Hematopoietic multipotent progenitor cell (in vitro differentiated cells): ENCODE measurements around the gene SERPINF2. TPM values are rescaled to one million over a fixed set of nuclear protein-coding genes. Genes with fewer than 3 reads are reported as not detected.
"Not testable (repeated sequence)": the region's sequence is repeated elsewhere in the genome, so short reads cannot be mapped to it uniquely, and the experiment has no call there.

ENCODE experiments used
- DNase-seq, 3 donors: peaks; one replicate each; pipeline ENCODE4 v3.0.0-alpha.2; 2011 to 2015; ENCODE audit warnings: low read depth in 2 of 3, low spot score in 2 of 3
- total RNA-seq: library from RNA; depleted of rRNA; stranded (reverse); fragments of >200 nt; gene quantifications from one replicate; pipeline ENCODE4 v1.2.3, GENCODE V29; 2012

The SERPINF2 gene
- total RNA-seq, 1 donor, result 4.6 TPM

- DNase-seq, result no peak
Measured at GRCh38 chr17:1733759-1734158, 8.9 kb upstream of the SERPINF2 start.

DNA sequence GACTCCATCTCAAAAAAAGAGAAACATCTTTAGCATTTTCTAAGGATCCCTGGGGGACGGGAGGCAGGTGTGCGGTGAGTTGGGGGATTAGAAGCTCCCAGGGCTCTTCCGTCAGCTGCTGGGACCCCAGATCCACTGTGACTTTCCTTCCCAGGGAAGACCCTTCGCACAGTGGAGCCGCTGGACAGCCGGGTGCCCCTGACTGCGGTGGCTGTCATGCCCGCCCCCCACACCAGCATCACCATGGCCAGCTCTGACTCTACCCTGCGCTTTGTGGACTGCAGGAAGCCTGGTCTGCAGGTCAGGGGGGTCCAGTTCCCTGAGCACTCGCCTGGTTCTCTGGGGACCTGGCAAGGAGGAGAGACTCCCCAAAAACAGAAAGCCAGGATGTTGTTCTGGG lies 7.3 kb upstream of the SERPINF2 start:
- no peak for DNase-seq

GRCh38 chr17:1735834-1736347 lies 6.8 kb upstream of the SERPINF2 start:
- DNase-seq, result no peak

GRCh38 chr17:1736348-1737281 lies 6.1 kb upstream of the SERPINF2 start:
- no peak for DNase-seq

- no peak for DNase-seq
Measured at GRCh38 chr17:1737531-1738291, 5.0 kb upstream of the SERPINF2 start.

DNA sequence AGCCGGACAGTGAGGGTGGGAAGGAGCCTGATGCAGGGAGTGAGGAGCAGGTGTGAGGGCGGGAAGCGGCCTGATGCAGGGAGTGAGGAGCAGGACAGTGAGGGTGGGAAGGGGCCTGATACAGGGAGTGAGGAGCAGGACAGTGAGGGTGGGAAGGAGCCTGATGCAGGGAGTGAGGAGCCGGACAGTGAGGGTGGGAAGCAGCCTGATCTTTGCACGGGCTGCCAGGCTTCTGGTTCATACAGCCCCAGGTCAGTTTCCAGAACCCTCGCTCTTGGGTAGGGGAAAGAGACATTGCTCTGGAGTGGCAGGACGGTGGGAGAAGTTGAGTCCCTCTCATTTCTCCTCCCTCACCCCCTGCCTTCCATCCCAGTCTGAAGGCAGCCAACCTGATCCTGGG lies 772 bp upstream of the SERPINF2 start:
- DNase-seq, result not testable (repeated sequence)

GRCh38 chr17:1743088-1743439 lies 393 bp downstream of the SERPINF2 start:
- no peak for DNase-seq

DNA sequence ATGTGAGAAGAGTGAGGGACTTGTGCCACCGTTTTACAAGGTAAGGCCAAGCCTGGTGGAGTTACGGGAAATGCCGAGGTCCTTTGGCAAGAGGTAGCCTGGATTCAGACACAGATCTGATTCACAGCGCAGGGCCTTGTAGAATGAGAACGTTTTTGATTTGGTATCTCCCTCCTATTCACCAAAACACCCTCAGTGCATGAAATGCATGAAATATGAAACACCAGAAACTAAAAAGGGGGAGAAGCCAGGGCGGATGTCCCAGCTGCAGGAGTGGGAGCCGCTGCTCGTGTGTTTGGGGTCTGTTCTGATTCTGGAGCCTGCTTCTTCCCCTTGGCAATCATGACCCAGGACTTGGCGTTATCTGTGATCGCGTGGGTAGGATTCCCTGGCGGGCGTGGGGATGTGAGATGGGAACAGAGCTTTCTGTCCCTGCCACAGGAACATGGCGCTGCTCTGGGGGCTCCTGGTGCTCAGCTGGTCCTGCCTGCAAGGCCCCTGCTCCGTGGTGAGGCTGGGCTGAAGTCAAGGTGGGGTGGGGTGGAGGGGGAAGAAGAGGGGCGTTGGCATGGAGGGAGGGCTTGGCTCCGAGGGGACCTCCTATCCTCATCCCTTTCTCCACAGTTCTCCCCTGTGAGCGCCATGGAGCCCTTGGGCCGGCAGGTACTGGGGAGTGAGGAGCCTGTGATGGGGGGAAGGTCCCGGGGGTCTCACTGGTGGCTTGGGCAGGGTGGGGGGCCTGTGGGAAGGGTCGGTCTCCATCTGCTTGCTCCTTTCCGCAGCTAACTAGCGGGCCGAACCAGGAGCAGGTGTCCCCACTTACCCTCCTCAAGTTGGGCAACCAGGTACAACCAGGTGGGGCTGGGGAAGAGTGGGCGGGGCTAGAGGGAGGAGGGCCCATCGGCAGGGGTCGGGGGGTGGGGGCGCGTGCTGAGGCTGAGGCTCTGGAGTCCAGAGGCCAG lies 2.2 kb downstream of the SERPINF2 start:
- no peak for DNase-seq

GRCh38 chr17:1745513-1746020 lies 2.9 kb downstream of the SERPINF2 start:
- DNase-seq, result no peak

DNA sequence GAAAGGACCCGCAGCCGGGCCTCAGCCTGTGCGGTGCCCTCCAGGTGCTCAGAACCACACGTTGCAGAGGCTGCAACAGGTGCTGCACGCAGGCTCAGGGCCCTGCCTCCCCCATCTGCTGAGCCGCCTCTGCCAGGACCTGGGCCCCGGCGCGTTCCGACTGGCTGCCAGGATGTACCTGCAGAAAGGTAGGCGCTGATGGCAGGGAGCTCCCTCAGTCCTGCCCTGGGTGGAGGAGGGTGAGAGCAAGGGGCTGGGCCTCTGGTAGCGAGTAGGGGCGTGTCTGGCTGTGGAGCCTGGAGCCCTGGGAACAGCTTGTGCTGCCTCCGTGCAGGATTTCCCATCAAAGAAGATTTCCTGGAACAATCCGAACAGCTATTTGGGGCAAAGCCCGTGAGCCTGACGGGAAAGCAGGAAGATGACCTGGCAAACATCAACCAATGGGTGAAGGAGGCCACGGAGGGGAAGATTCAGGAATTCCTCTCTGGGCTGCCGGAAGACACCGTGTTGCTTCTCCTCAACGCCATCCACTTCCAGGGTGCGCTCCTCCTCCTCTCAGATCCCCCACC lies 4.4 kb downstream of the SERPINF2 start:
- DNase-seq, result no peak

DNA sequence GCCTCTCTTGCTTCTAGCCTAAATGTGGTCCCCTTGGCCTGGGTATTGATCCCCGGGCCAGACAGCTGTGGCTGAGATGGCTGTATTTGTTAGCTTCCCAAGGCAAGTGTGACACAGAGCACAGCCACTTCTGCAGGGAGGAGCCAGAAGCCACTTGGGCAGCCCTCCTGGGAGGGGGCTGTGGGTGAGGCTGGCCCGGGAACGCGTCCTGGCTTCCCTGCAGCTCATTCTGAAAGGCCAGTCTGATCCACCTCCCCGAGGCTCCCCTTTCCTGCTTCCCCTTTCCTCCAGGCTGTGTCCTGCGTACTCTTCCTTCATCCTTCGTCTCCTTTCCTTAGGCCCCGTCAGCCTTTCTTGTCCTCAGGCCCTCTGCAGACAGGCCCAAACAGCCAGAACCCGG lies 8.0 kb downstream of the SERPINF2 start:
- DNase-seq, result no peak

GRCh38 chr17:1752425-1753262 lies 10.0 kb downstream of the SERPINF2 start:
- DNase-seq, result peak in 2 of 3 donors; percentile 53 to 66

GRCh38 chr17:1753767-1754429 lies 11.2 kb downstream of the SERPINF2 start:
- DNase-seq, result no peak

DNA sequence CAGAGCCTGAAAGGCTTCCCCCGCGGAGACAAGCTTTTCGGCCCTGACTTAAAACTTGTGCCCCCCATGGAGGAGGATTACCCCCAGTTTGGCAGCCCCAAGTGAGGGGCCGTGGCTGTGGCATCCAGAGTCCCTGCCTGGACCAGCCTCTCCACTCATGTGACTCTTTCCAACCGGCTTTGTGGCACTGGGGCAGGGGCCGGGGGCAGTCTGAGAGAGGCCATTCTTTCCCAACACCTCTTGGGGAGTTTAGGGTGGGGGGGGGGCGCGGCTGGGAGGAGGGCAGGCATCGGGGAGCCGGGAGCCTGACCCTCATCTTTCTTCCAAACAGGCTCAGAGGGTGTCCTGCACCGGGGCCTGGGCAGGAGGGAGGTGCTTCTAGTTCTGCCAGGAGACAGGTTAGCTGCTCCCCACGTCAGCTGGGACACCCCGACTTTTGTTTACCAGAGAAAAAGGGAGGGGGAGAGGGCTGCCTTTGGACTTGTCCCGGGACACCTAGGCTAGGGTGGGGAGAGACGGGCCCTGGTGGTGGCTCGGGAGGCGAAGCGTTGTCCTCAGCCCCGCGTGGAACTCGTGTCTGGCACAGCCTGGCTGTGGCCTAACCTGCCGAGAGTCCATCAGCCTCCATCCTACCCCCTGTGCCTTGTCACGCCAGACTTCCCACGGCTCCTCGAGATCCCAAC lies 11.9 kb downstream of the SERPINF2 start:
- no peak for DNase-seq

DNA sequence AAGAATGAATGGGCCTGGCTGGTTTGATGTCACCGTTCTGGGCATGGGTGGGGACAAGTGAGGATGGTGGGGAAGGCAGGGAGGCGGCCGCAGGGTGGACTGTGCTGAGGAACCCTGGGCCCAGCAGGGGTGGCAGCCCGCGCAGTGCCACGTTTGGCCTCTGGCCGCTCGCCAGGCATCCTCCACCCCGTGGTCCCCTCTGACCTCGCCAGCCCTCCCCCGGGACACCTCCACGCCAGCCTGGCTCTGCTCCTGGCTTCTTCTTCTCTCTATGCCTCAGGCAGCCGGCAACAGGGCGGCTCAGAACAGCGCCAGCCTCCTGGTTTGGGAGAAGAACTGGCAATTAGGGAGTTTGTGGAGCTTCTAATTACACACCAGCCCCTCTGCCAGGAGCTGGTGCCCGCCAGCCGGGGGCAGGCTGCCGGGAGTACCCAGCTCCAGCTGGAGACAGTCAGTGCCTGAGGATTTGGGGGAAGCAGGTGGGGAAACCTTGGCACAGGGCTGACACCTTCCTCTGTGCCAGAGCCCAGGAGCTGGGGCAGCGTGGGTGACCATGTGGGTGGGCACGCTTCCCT lies 12.7 kb downstream of the SERPINF2 start:
- DNase-seq, result no peak

DNA sequence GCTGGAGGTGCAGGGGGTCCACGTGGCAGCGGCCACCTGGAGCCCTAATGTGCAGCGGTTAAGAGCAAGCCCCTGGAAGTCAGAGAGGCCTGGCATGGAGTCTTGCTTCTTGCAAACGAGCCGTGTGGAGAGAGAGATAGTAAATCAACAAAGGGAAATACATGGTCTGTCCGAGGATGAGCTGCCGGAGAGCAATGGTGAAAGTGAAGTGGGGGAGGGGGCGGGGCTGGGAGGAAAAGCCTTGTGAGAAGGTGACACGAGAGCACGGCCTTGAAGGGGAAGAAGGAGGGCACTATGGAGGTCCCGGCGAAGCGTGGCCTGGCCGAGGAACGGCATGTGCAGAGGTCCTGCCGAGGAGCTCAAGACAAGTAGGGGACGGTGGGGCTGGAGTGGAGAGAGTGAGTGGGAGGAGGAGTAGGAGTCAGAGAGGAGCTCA lies 13.2 kb downstream of the SERPINF2 start:
- DNase-seq, result no peak

DNA sequence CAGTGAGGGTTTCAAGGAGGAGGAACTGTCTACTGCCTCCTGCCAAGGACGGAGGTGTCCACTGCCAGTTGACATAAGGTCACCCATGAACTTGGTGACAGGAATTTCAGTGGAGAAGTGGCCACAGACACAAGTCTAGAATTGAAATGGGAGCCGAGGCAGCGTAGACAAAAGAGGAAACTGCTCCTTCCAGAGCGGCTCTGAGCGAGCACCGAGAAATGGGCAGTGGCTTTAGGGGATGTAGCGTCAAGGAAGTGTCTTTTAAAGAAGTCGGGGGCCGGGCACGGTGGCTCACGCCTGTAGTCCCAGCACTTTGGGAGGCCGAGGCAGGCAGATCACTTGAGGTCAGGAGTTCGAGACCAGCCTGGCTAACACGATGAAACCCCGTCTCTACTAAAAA lies 16.1 kb downstream of the SERPINF2 start:
- peak in 1 of 3 donors; percentile 23 for DNase-seq

GRCh38 chr17:1759529-1759928 lies 16.9 kb downstream of the SERPINF2 start:
- no peak for DNase-seq
